Middle frontal gyrus (tissue), 1 donor: ENCODE results near the gene SLC7A4.

Experiments used
- DNase-seq: peaks from one replicate; pipeline ENCODE4 v3.0.0-alpha.2; 2015; ENCODE audit warnings: low spot score; ENCODE audit errors: extremely low spot score

The SLC7A4 gene

GRCh38 chr22:21000207-21000986 lies 32.0 kb downstream of the SLC7A4 start:
- DNase-seq = no peak

GRCh38 chr22:20999350-21000206 lies 32.8 kb downstream of the SLC7A4 start:
- no peak for DNase-seq

GRCh38 chr22:20998411-20999336 lies 33.7 kb downstream of the SLC7A4 start:
- DNase-seq = no peak

- DNase-seq = no peak
Observed at GRCh38 chr22:20997536-20998257, 34.7 kb downstream of the SLC7A4 start.

- DNase-seq = no peak
Observed at GRCh38 chr22:20996598-20997535, 35.5 kb downstream of the SLC7A4 start.

GRCh38 chr22:20996031-20996410 lies 36.3 kb downstream of the SLC7A4 start:
- DNase-seq = no peak

GRCh38 chr22:20995329-20996030 lies 36.9 kb downstream of the SLC7A4 start:
- no peak for DNase-seq

GRCh38 chr22:20994902-20995241 lies 37.5 kb downstream of the SLC7A4 start:
- DNase-seq = no peak

GRCh38 chr22:20994128-20994901 lies 38.0 kb downstream of the SLC7A4 start:
- DNase-seq = no peak

- DNase-seq = no peak
Observed at GRCh38 chr22:20993304-20994127, 38.8 kb downstream of the SLC7A4 start.

- DNase-seq = no peak
Observed at GRCh38 chr22:20992456-20993303, 39.7 kb downstream of the SLC7A4 start.

- DNase-seq = no peak
Observed at GRCh38 chr22:20992056-20992442, 40.3 kb downstream of the SLC7A4 start.

GRCh38 chr22:20991252-20992055 lies 40.9 kb downstream of the SLC7A4 start:
- no peak for DNase-seq

GRCh38 chr22:20990184-20991180 lies 41.9 kb downstream of the SLC7A4 start:
- DNase-seq = no peak
